Amniotic epithelial cell (primary cell): Measurements from ENCODE around the gene EGR1.
A peak's percentile ranks its signal among the peaks of the same experiment; 100 is the strongest.

Experiments used
- DNase-seq: peaks from one replicate; pipeline ENCODE4 v3.0.0-alpha.2; 2010; ENCODE audit warnings: low read depth

The EGR1 gene

GRCh38 chr5:138507485-138507884 lies 42.2 kb downstream of the EGR1 start:
- DNase-seq = peak; percentile 98

DNA sequence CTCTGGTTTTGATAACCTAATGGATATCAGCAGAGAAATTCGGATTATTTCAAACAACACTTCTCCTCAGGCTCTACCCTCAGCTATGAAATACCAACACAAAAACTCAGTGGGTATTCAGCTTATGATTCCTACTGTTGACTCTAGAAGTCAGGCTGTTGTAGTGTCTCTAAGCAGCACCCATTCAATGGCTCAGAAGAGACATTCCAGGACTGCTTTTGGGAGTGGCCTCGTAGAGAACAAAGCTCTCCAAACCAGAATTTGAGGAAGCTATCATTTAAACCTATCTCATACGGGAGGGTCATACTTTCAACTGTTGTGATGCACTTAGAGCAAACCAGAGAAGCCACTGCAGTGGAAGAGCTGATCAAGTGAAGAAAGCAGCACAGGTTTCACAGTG lies 43.7 kb downstream of the EGR1 start:
- DNase-seq = peak; percentile 32

DNA sequence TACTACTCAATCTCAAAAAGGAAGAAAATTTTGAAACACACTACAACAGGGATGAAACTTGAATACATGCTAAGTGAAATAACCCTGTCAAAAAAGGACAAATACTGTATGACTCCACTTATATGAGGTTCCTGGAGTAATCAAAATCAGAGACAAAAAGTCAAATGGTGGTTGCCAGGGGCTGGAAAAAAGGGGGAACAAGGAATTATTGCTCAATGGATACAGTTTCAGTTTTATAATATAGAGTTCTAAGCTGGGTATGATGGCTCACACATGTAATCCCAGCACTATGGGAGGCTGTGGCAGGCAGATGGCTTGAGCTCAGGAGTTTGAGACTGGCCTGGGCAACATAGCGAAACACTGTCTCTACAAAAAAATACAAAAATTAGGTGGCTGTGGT lies 48.7 kb downstream of the EGR1 start:
- DNase-seq = no peak

DNA sequence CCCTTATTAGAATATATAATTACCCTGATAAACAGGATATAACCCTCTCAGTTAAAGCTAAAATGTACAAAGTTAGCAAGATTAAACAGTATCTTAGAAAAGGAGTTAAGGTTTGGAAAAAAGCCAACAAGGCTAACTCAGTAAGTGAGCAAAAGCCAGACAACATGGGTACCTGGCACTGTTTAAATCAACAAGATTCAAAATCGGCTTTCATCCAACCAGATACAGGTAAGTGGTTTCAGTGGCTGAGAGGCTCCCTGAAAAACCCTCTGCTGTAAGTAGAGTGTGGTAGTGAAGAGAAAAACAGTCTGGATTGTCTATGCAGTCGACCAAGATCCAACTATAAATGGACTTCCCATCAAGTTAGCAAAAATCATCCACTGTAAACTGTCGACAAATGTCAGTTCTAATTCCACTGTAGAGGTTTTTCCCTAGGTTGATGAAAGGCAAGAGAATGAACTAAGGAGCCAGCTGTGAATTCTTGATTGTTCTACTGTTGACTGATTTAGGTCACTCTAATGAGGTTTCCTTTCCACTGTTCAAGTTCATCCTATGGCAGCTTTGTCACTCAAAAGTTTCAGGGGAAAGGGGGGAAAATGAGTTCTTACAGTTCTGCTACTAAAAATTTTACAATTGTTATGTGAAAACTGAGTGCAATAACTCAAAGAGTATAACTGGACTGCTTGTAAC lies 50.4 kb downstream of the EGR1 start:
- no peak for DNase-seq

DNA sequence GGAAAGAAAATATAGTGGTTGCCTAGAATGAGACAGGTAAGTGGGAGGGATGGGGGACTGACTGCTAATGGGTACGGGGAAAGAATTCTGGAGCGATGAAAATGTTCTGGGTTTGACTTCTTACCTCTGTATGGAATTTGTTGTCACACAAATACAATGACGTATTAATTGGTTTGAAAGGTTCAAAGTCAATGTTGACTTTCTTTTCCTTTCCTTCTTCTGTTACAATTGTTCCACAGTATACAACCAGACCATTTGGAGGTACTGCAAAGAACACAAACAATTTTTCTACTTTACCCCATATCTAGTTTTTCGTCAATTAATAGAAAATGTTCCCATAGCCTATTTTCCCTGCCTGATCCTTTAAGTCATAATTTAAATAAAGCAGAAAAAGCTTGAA lies 52.2 kb downstream of the EGR1 start:
- DNase-seq = no peak
